GM23338 (cell line): Measurements from ENCODE around the gene TMEM165.

Experiments
- CREB1 ChIP-seq: fragments of 250-450 bp; sonication (Bioruptor Pico); IDR thresholded peaks from 2 replicates; pipeline ENCODE4 v1.5.0; 2020; ENCODE audit warnings: low read depth, mild to moderate bottlenecking, moderate library complexity
- EZH2 ChIP-seq: fragments of 200-600 bp; sonication (generic); IDR thresholded peaks from one replicate; pipeline ENCODE4 v1.8.0; 2017; ENCODE audit warnings: antibody characterized with exemption, mild to moderate bottlenecking, low read depth; ENCODE audit not compliant: unreplicated experiment
- EZH2phosphoT487 ChIP-seq: fragments of 200-600 bp; sonication (generic); IDR thresholded peaks from one replicate; pipeline ENCODE4 v1.8.1; 2018; ENCODE audit warnings: antibody characterized with exemption; ENCODE audit not compliant: unreplicated experiment
- JUNB ChIP-seq: IDR thresholded peaks from one replicate; pipeline ENCODE4 v1.6.1; 2016; ENCODE audit warnings: antibody characterized with exemption; ENCODE audit not compliant: unreplicated experiment
- NANOG ChIP-seq: IDR thresholded peaks from 2 replicates; pipeline ENCODE4 v1.6.1; 2016; ENCODE audit warnings: antibody characterized with exemption, borderline replicate concordance
- POLR2AphosphoS5 ChIP-seq: IDR thresholded peaks from 2 replicates; pipeline ENCODE4 v1.6.1; 2016; ENCODE audit warnings: antibody characterized with exemption, low read depth
- STAT1 ChIP-seq: IDR thresholded peaks from one replicate; pipeline ENCODE4 v1.6.1; 2016; ENCODE audit warnings: antibody characterized with exemption; ENCODE audit not compliant: unreplicated experiment
- ZNF114 ChIP-seq: fragments of 250-450 bp; sonication (Bioruptor Pico); IDR thresholded peaks from 2 replicates; pipeline ENCODE4 v1.5.0; 2020; ENCODE audit warnings: mild to moderate bottlenecking, moderate library complexity
- TF ChIP-seq, protein P1 (sequence below), 2 experiments: fragments of 200-600 bp in 1 of 2; sonication (generic) in 1 of 2; conservative IDR thresholded peaks; 2 replicates each; pipeline versions ENCODE4 v1.5.1 to v1.6.1; 2016 to 2017; ENCODE audit warnings: antibody characterized with exemption in 2 of 2, low read depth in 2 of 2, mild to moderate bottlenecking in 2 of 2, moderate library complexity in 1 of 2
- TF ChIP-seq, protein P2 (sequence below): IDR thresholded peaks from 2 replicates; pipeline ENCODE4 v1.6.1; 2016; ENCODE audit warnings: antibody characterized with exemption
- TF ChIP-seq, protein P3 (sequence below): IDR thresholded peaks from one replicate; pipeline ENCODE4 v1.6.1; 2018; ENCODE audit warnings: antibody characterized with exemption; ENCODE audit not compliant: unreplicated experiment

DNA sequence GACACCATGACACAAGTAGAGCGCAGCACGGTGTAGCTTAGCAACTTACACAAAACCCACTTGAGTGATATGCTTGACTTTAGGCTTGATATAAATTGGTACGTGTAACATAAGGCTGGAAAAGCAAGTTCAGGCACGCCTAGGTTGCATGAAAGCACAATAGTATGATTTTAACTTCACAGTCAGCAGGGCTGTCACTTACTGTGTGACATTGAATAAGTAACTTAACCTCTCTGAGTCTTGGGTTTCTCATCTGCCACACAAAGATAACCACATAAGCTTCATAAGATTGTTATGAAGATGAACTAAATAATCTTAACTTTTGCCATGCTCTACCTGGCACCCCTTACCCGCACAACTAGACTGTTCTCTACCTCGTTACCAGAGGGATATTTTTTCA, 40.2 kb upstream of the TMEM165 start:
- TF ChIP-seq, protein P1, sequence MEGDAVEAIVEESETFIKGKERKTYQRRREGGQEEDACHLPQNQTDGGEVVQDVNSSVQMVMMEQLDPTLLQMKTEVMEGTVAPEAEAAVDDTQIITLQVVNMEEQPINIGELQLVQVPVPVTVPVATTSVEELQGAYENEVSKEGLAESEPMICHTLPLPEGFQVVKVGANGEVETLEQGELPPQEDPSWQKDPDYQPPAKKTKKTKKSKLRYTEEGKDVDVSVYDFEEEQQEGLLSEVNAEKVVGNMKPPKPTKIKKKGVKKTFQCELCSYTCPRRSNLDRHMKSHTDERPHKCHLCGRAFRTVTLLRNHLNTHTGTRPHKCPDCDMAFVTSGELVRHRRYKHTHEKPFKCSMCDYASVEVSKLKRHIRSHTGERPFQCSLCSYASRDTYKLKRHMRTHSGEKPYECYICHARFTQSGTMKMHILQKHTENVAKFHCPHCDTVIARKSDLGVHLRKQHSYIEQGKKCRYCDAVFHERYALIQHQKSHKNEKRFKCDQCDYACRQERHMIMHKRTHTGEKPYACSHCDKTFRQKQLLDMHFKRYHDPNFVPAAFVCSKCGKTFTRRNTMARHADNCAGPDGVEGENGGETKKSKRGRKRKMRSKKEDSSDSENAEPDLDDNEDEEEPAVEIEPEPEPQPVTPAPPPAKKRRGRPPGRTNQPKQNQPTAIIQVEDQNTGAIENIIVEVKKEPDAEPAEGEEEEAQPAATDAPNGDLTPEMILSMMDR (conservative IDR thresholded peaks at IDR 0.05; ENCODE audit: low read depth in 2 of 2) = no peak
- TF ChIP-seq, protein P2, sequence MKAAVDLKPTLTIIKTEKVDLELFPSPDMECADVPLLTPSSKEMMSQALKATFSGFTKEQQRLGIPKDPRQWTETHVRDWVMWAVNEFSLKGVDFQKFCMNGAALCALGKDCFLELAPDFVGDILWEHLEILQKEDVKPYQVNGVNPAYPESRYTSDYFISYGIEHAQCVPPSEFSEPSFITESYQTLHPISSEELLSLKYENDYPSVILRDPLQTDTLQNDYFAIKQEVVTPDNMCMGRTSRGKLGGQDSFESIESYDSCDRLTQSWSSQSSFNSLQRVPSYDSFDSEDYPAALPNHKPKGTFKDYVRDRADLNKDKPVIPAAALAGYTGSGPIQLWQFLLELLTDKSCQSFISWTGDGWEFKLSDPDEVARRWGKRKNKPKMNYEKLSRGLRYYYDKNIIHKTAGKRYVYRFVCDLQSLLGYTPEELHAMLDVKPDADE = no peak
- TF ChIP-seq EZH2 (no peak), ZNF114 (CRISPR knock-in tag) (no peak), CREB1 (CRISPR knock-in tag) (no peak), EZH2phosphoT487 (no peak), POLR2AphosphoS5 (no peak), JUNB (no peak), NANOG (no peak), STAT1 (no peak)
- TF ChIP-seq, protein P3, sequence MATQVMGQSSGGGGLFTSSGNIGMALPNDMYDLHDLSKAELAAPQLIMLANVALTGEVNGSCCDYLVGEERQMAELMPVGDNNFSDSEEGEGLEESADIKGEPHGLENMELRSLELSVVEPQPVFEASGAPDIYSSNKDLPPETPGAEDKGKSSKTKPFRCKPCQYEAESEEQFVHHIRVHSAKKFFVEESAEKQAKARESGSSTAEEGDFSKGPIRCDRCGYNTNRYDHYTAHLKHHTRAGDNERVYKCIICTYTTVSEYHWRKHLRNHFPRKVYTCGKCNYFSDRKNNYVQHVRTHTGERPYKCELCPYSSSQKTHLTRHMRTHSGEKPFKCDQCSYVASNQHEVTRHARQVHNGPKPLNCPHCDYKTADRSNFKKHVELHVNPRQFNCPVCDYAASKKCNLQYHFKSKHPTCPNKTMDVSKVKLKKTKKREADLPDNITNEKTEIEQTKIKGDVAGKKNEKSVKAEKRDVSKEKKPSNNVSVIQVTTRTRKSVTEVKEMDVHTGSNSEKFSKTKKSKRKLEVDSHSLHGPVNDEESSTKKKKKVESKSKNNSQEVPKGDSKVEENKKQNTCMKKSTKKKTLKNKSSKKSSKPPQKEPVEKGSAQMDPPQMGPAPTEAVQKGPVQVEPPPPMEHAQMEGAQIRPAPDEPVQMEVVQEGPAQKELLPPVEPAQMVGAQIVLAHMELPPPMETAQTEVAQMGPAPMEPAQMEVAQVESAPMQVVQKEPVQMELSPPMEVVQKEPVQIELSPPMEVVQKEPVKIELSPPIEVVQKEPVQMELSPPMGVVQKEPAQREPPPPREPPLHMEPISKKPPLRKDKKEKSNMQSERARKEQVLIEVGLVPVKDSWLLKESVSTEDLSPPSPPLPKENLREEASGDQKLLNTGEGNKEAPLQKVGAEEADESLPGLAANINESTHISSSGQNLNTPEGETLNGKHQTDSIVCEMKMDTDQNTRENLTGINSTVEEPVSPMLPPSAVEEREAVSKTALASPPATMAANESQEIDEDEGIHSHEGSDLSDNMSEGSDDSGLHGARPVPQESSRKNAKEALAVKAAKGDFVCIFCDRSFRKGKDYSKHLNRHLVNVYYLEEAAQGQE = no peak
